Fibroblast of lung (primary cell): ENCODE data around the gene GNAT1.

Experiments used
- EZH2 ChIP-seq: IDR thresholded peaks from 2 replicates; pipeline ENCODE4 v1.5.1; 2012; ENCODE audit warnings: low read length, control low read depth, mild to moderate bottlenecking; ENCODE audit errors: missing control alignments
- TF ChIP-seq, protein P1 (sequence below), 2 donors: IDR thresholded peaks in 1 of 2; conservative IDR thresholded peaks in 1 of 2; 1 replicate in 1 of 2; 2 replicates in 1 of 2; pipeline ENCODE4 v1.5.1; 2011 to 2012; ENCODE audit warnings: low read length in 2 of 2, control low read depth in 1 of 2, inconsistent platforms in 1 of 2, low read depth in 1 of 2, mild to moderate bottlenecking in 1 of 2

DNA sequence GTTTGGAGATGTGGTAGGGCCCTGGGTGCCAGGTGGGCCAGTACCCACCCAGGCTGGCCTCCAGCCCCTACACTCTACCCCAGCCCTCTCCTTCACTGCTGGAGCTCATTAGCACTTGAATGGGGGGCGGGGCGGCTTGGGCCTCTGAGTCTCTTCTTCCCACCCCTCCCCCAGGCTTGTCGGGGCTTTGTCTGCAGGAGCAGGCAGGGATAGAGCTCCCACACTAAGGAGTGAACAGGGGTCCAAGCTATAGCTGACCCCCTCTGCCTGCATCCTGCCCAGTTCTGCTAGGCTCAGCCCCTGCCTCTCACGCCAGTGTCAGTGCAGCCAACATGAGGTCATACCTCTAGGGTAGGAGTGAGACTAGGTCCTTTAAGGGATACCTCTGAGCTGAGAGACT, 49.8 kb downstream of the GNAT1 start:
- TF ChIP-seq, protein P1, sequence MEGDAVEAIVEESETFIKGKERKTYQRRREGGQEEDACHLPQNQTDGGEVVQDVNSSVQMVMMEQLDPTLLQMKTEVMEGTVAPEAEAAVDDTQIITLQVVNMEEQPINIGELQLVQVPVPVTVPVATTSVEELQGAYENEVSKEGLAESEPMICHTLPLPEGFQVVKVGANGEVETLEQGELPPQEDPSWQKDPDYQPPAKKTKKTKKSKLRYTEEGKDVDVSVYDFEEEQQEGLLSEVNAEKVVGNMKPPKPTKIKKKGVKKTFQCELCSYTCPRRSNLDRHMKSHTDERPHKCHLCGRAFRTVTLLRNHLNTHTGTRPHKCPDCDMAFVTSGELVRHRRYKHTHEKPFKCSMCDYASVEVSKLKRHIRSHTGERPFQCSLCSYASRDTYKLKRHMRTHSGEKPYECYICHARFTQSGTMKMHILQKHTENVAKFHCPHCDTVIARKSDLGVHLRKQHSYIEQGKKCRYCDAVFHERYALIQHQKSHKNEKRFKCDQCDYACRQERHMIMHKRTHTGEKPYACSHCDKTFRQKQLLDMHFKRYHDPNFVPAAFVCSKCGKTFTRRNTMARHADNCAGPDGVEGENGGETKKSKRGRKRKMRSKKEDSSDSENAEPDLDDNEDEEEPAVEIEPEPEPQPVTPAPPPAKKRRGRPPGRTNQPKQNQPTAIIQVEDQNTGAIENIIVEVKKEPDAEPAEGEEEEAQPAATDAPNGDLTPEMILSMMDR (conservative IDR thresholded peaks at IDR 0.05 in 1 of 2, IDR thresholded peaks at IDR 0.05 in 1 of 2; ENCODE audit: low read depth in 1 of 2, low read length in 2 of 2), result no peak
- no peak for TF ChIP-seq EZH2
